Type B pancreatic cell (in vitro differentiated cells): ENCODE results near the gene ANKS1A. TPM values are rescaled to one million over a fixed set of nuclear protein-coding genes. Genes with fewer than 3 reads are reported as not detected.
A peak's percentile ranks its signal among the peaks of the same experiment; 100 is the strongest.
"Not testable (repeated sequence)": the region's sequence is repeated elsewhere in the genome, so short reads cannot be mapped to it uniquely, and the experiment has no call there.

ENCODE experiments used
- DNase-seq: peaks from one replicate; pipeline ENCODE4 v3.0.0; 2021; ENCODE audit warnings: mixed read lengths; ENCODE audit not compliant: unreplicated experiment; ENCODE audit errors: extremely low spot score
- H3K27ac Mint-ChIP-seq: 2 replicates; pipeline ENCODE4 v1.8.0; 2021; ENCODE audit warnings: mild to moderate bottlenecking, mixed read lengths
- H3K27me3 Mint-ChIP-seq: 2 replicates; pipeline ENCODE4 v1.8.0; 2021; ENCODE audit warnings: mixed read lengths
- H3K36me3 Mint-ChIP-seq: 2 replicates; pipeline ENCODE4 v1.8.0; 2021; ENCODE audit warnings: mixed read lengths
- H3K4me1 Mint-ChIP-seq: one replicate; pipeline ENCODE4 v1.8.0; 2021; ENCODE audit warnings: mixed read lengths; ENCODE audit not compliant: unreplicated experiment
- H3K4me3 Mint-ChIP-seq: 2 replicates; pipeline ENCODE4 v1.8.0; 2021; ENCODE audit warnings: mild to moderate bottlenecking, mixed read lengths
- H3K9me3 Mint-ChIP-seq: 2 replicates; pipeline ENCODE4 v1.8.0; 2021; ENCODE audit warnings: mixed read lengths
- CTCF ChIP-seq: fragments of 200-600 bp; sonication (generic); conservative IDR thresholded peaks from 2 replicates; pipeline ENCODE4 v1.5.0; 2021; ENCODE audit warnings: antibody characterized with exemption, mild to moderate bottlenecking
- total RNA-seq: library from RNA; stranded (reverse); gene quantifications from 2 replicates; pipeline ENCODE4 v1.2.1, GENCODE V29; 2021; ENCODE audit warnings: low replicate concordance

ANKS1A gene
- total RNA-seq, 1 donor from 2014 or later: 28.0 TPM

- peaks cover 8% of the 10 kb centered on the region for H3K36me3 Mint-ChIP-seq
- H3K4me1 Mint-ChIP-seq: no peaks in the 10 kb centered on the region
- no peak overlapping the region for H3K4me3 Mint-ChIP-seq
- H3K9me3 Mint-ChIP-seq: no peaks in the 10 kb centered on the region
- DNase-seq: no peak
- TF ChIP-seq CTCF: no peak
- no peaks in the 10 kb centered on the region for H3K27me3 Mint-ChIP-seq
- peak overlapping the region; percentile 68 for H3K27ac Mint-ChIP-seq
Measured at GRCh38 chr6:34876472-34876871, 12.6 kb upstream of the ANKS1A start.

GRCh38 chr6:34877259-34877658 lies 11.8 kb upstream of the ANKS1A start:
- DNase-seq: no peak
- H3K36me3 Mint-ChIP-seq: peaks cover 8% of the 10 kb centered on the region
- H3K9me3 Mint-ChIP-seq: no peaks in the 10 kb centered on the region
- no peak for TF ChIP-seq CTCF
- H3K27ac Mint-ChIP-seq: no peak overlapping the region
- no peak overlapping the region for H3K4me3 Mint-ChIP-seq
- no peaks in the 10 kb centered on the region for H3K27me3 Mint-ChIP-seq
- no peaks in the 10 kb centered on the region for H3K4me1 Mint-ChIP-seq

- H3K9me3 Mint-ChIP-seq: no peaks in the 10 kb centered on the region
- no peak overlapping the region for H3K4me3 Mint-ChIP-seq
- H3K27ac Mint-ChIP-seq: no peak overlapping the region
- no peak for DNase-seq
- no peaks in the 10 kb centered on the region for H3K4me1 Mint-ChIP-seq
- peaks cover 8% of the 10 kb centered on the region for H3K36me3 Mint-ChIP-seq
- H3K27me3 Mint-ChIP-seq: no peaks in the 10 kb centered on the region
- TF ChIP-seq CTCF: no peak
Measured at GRCh38 chr6:34877869-34878485, 11.1 kb upstream of the ANKS1A start.

- not testable (repeated sequence) for H3K4me1 Mint-ChIP-seq, H3K27me3 Mint-ChIP-seq, H3K9me3 Mint-ChIP-seq, DNase-seq
- H3K36me3 Mint-ChIP-seq: peaks cover 12% of the 10 kb centered on the region
- H3K27ac Mint-ChIP-seq: peak overlapping the region; percentile 76
- H3K4me3 Mint-ChIP-seq: peak overlapping the region; percentile 24
Measured at GRCh38 chr6:34884073-34884472, 5.0 kb upstream of the ANKS1A start.

GRCh38 chr6:34884996-34885395 lies 4.1 kb upstream of the ANKS1A start:
- Mint-ChIP-seq H3K27ac (no peak overlapping the region), H3K36me3 (peaks cover 12% of the 10 kb centered on the region), H3K27me3 (no peaks in the 10 kb centered on the region), H3K9me3 (no peaks in the 10 kb centered on the region), H3K4me1 (peaks cover 4% of the 10 kb centered on the region), H3K4me3 (peak overlapping the region; percentile 7)
- TF ChIP-seq CTCF: no peak
- no peak for DNase-seq

GRCh38 chr6:34885837-34886236 lies 3.2 kb upstream of the ANKS1A start:
- H3K36me3 Mint-ChIP-seq: peaks cover 12% of the 10 kb centered on the region
- not testable (repeated sequence) for H3K27ac Mint-ChIP-seq
- peak overlapping the region; percentile 20 for H3K4me3 Mint-ChIP-seq

More at GRCh38 chr6:34885837-34886236, 3.2 kb upstream of the ANKS1A start:
- not testable (repeated sequence) for H3K27me3 Mint-ChIP-seq, H3K4me1 Mint-ChIP-seq, DNase-seq, H3K9me3 Mint-ChIP-seq
